Globus pallidus (tissue), 1 donor: ENCODE results near the gene TLL1.

Experiments
- DNase-seq: peaks from one replicate; pipeline ENCODE4 v3.0.0-alpha.2; 2015; ENCODE audit warnings: low spot score

The TLL1 gene

GRCh38 chr4:165971933-165972332 is 98.9 kb downstream of the TLL1 start:
- no peak for DNase-seq

GRCh38 chr4:165972747-165973146 is 99.7 kb downstream of the TLL1 start:
- DNase-seq: no peak

- no peak for DNase-seq
Observed at GRCh38 chr4:165982934-165983333, 109.9 kb downstream of the TLL1 start.

GRCh38 chr4:165986956-165987698 is 114.1 kb downstream of the TLL1 start:
- no peak for DNase-seq

GRCh38 chr4:165991325-165992180 is 118.5 kb downstream of the TLL1 start:
- DNase-seq: no peak

GRCh38 chr4:165992283-165992682 is 119.2 kb downstream of the TLL1 start:
- DNase-seq: no peak

- no peak for DNase-seq
Observed at GRCh38 chr4:165994701-165995100, 121.7 kb downstream of the TLL1 start.

GRCh38 chr4:166003811-166004210 is 130.8 kb downstream of the TLL1 start:
- DNase-seq: no peak

GRCh38 chr4:166006217-166006616 is 133.2 kb downstream of the TLL1 start:
- DNase-seq: no peak

GRCh38 chr4:166008510-166008909 is 135.5 kb downstream of the TLL1 start:
- no peak for DNase-seq

- no peak for DNase-seq
Observed at GRCh38 chr4:166012129-166013030, 139.3 kb downstream of the TLL1 start.

GRCh38 chr4:166014411-166014810 is 141.4 kb downstream of the TLL1 start:
- no peak for DNase-seq

GRCh38 chr4:166017804-166018203 is 144.8 kb downstream of the TLL1 start:
- DNase-seq: no peak

GRCh38 chr4:166019441-166020220 is 146.6 kb downstream of the TLL1 start:
- DNase-seq: no peak

- no peak for DNase-seq
Observed at GRCh38 chr4:166021617-166022016, 148.6 kb downstream of the TLL1 start.

- DNase-seq: no peak
Observed at GRCh38 chr4:166034965-166035364, 161.9 kb downstream of the TLL1 start.

- no peak for DNase-seq
Observed at GRCh38 chr4:166039822-166040221, 166.8 kb downstream of the TLL1 start.

- no peak for DNase-seq
Observed at GRCh38 chr4:166042510-166043055, 169.5 kb downstream of the TLL1 start.

- no peak for DNase-seq
Observed at GRCh38 chr4:166043801-166044200, 170.8 kb downstream of the TLL1 start.

GRCh38 chr4:166044871-166045270 is 171.8 kb downstream of the TLL1 start:
- DNase-seq: no peak

- no peak for DNase-seq
Observed at GRCh38 chr4:166045457-166045856, 172.4 kb downstream of the TLL1 start.
